ENCODE results near the gene FGF11. TPM values are rescaled to one million over a fixed set of nuclear protein-coding genes. Genes with fewer than 3 reads are reported as not detected.

The FGF11 gene
- total and polyA plus RNA-seq, 2 of the 13 experiments (the other 11 are each of a cell fraction or from before 2014, with no cell fraction given) = 0.20 to 7.6 TPM

DNA sequence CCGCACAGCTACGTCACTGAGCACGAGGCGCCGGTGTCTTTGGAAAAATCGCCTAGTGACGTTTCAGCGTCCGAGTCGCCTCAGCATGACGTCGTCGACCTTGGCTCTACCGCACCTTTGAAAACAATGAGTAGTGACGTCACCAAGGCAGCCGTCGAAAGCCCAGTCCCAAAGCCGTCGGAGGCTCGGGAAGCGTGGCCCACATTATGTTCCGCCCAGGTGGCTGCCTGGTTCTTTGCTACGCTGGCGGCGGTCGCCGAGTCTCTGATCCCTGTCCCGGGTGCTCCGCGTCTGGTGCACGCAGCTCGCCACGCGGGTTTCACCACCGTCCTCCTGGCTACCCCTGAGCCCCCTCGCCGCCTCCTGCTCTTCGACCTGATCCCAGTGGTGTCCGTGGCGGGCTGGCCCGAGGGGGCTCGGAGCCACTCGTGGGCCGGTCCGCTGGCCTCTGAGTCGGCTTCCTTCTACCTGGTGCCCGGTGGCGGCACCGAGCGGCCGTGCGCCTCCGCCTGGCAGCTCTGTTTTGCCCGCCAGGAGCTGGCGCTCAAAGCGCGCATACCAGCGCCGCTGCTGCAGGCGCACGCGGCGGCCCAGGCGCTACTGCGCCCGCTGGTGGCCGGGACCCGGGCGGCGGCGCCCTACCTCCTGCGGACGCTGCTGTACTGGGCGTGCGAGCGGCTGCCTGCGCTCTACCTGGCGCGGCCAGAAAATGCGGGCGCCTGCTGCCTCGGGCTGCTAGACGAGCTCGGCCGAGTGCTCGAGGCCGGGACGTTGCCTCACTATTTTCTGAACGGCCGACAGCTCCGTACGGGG lies 2.5 kb upstream of the FGF11 start (continued):
- no peak for TF ChIP-seq LCORL (IDR thresholded peaks at IDR 0.05)
- no peak for TF ChIP-seq LCORL (CRISPR knock-in tag; IDR thresholded peaks at IDR 0.05)
- 0 out of 2 replicates have a peak, but pooled peaks have one; percentile 54 for TF ChIP-seq CCDC6 (CRISPR knock-in tag; IDR thresholded peaks at IDR 0.05)
- TF ChIP-seq, protein P1, sequence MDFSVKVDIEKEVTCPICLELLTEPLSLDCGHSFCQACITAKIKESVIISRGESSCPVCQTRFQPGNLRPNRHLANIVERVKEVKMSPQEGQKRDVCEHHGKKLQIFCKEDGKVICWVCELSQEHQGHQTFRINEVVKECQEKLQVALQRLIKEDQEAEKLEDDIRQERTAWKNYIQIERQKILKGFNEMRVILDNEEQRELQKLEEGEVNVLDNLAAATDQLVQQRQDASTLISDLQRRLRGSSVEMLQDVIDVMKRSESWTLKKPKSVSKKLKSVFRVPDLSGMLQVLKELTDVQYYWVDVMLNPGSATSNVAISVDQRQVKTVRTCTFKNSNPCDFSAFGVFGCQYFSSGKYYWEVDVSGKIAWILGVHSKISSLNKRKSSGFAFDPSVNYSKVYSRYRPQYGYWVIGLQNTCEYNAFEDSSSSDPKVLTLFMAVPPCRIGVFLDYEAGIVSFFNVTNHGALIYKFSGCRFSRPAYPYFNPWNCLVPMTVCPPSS (IDR thresholded peaks at IDR 0.05) = no peak
- TF ChIP-seq MXI1 (IDR thresholded peaks at IDR 0.05; ENCODE audit: borderline replicate concordance, low read depth, low read length) = peak; percentile 58; the same call in 1 of the 3 replicates
- TF ChIP-seq ZNF557 (CRISPR knock-in tag; IDR thresholded peaks at IDR 0.05) = no peak
- TF ChIP-seq, protein P2, sequence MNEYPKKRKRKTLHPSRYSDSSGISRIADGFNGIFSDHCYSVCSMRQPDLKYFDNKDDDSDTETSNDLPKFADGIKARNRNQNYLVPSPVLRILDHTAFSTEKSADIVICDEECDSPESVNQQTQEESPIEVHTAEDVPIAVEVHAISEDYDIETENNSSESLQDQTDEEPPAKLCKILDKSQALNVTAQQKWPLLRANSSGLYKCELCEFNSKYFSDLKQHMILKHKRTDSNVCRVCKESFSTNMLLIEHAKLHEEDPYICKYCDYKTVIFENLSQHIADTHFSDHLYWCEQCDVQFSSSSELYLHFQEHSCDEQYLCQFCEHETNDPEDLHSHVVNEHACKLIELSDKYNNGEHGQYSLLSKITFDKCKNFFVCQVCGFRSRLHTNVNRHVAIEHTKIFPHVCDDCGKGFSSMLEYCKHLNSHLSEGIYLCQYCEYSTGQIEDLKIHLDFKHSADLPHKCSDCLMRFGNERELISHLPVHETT (CRISPR knock-in tag; conservative IDR thresholded peaks at IDR 0.05) = no peak
- no peak for TF ChIP-seq ZNF292 (CRISPR knock-in tag; IDR thresholded peaks at IDR 0.05; ENCODE audit: borderline replicate concordance, low read depth)
- TF ChIP-seq MED1 (CRISPR knock-in tag; IDR thresholded peaks at IDR 0.05) = peak; percentile 33; the same call in 1 of the 2 replicates
- TF ChIP-seq, protein P3, sequence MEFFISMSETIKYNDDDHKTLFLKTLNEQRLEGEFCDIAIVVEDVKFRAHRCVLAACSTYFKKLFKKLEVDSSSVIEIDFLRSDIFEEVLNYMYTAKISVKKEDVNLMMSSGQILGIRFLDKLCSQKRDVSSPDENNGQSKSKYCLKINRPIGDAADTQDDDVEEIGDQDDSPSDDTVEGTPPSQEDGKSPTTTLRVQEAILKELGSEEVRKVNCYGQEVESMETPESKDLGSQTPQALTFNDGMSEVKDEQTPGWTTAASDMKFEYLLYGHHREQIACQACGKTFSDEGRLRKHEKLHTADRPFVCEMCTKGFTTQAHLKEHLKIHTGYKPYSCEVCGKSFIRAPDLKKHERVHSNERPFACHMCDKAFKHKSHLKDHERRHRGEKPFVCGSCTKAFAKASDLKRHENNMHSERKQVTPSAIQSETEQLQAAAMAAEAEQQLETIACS (CRISPR knock-in tag; IDR thresholded peaks at IDR 0.05) = no peak
- no peak for TF ChIP-seq NFRKB (IDR thresholded peaks at IDR 0.05)
- peak; percentile 21; the same call in 1 of the 2 replicates for TF ChIP-seq KMT2A (CRISPR knock-in tag; IDR thresholded peaks at IDR 0.05)
- TF ChIP-seq, protein P4, sequence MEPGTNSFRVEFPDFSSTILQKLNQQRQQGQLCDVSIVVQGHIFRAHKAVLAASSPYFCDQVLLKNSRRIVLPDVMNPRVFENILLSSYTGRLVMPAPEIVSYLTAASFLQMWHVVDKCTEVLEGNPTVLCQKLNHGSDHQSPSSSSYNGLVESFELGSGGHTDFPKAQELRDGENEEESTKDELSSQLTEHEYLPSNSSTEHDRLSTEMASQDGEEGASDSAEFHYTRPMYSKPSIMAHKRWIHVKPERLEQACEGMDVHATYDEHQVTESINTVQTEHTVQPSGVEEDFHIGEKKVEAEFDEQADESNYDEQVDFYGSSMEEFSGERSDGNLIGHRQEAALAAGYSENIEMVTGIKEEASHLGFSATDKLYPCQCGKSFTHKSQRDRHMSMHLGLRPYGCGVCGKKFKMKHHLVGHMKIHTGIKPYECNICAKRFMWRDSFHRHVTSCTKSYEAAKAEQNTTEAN (CRISPR knock-in tag; conservative IDR thresholded peaks at IDR 0.05) = 0 out of 2 replicates have a peak, but pooled peaks have one; percentile 25
- no peak for TF ChIP-seq HNF4A (CRISPR knock-in tag; IDR thresholded peaks at IDR 0.05)
- no peak for TF ChIP-seq RORA (CRISPR knock-in tag; IDR thresholded peaks at IDR 0.05)
- TF ChIP-seq FOSL2 (CRISPR knock-in tag; IDR thresholded peaks at IDR 0.05) = no peak
- no peak for TF ChIP-seq HNF4G (IDR thresholded peaks at IDR 0.05; ENCODE audit: borderline replicate concordance, low read depth, low read length)
- no peak for TF ChIP-seq HNF4G (CRISPR knock-in tag; IDR thresholded peaks at IDR 0.05; ENCODE audit: borderline replicate concordance, low read depth)
- TF ChIP-seq ZNF878 (CRISPR knock-in tag; IDR thresholded peaks at IDR 0.05) = no peak
- TF ChIP-seq, protein P5, sequence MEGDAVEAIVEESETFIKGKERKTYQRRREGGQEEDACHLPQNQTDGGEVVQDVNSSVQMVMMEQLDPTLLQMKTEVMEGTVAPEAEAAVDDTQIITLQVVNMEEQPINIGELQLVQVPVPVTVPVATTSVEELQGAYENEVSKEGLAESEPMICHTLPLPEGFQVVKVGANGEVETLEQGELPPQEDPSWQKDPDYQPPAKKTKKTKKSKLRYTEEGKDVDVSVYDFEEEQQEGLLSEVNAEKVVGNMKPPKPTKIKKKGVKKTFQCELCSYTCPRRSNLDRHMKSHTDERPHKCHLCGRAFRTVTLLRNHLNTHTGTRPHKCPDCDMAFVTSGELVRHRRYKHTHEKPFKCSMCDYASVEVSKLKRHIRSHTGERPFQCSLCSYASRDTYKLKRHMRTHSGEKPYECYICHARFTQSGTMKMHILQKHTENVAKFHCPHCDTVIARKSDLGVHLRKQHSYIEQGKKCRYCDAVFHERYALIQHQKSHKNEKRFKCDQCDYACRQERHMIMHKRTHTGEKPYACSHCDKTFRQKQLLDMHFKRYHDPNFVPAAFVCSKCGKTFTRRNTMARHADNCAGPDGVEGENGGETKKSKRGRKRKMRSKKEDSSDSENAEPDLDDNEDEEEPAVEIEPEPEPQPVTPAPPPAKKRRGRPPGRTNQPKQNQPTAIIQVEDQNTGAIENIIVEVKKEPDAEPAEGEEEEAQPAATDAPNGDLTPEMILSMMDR (CRISPR knock-in tag; IDR thresholded peaks at IDR 0.05) = peak; percentile 81
- TF ChIP-seq, protein P6, sequence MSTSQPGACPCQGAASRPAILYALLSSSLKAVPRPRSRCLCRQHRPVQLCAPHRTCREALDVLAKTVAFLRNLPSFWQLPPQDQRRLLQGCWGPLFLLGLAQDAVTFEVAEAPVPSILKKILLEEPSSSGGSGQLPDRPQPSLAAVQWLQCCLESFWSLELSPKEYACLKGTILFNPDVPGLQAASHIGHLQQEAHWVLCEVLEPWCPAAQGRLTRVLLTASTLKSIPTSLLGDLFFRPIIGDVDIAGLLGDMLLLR (CRISPR knock-in tag; IDR thresholded peaks at IDR 0.05) = 0 out of 2 replicates have a peak, but pooled peaks have one; percentile 43
- no peak for TF ChIP-seq HES4 (CRISPR knock-in tag; IDR thresholded peaks at IDR 0.05; ENCODE audit: borderline replicate concordance)

Data from HepG2 (cell line).